Measurements from ENCODE around the gene OR2M4.

OR2M4 gene

GRCh38 chr1:248231117-248231516 is at the start of gene OR2M4:
TSS of gene OR2M4 (plus strand) at chr1:248231417. CDS start at chr1:248238929, 7,512 bp downstream.
- no peak for DNase-seq (ENCODE audit: extremely low read depth, low read depth)
- no peak within 1 kb of the TSS for H3K4me3 ChIP-seq (replicated peaks; ENCODE audit: low read depth, low read length)
- TF ChIP-seq CTCF (IDR thresholded peaks at IDR 0.05; ENCODE audit: low read depth, low read length, missing control alignments): no peak

GRCh38 chr1:248183996-248184395 is 47.2 kb upstream of the OR2M4 start:
- no peak for TF ChIP-seq CTCF (IDR thresholded peaks at IDR 0.05; ENCODE audit: low read depth, low read length, missing control alignments)
- no peak for DNase-seq (ENCODE audit: extremely low read depth, low read depth)
- no peak overlapping the region for H3K4me3 ChIP-seq (replicated peaks; ENCODE audit: low read depth, low read length)

- no peak for TF ChIP-seq CTCF (IDR thresholded peaks at IDR 0.05; ENCODE audit: low read depth, low read length, missing control alignments)
- DNase-seq (ENCODE audit: extremely low read depth, low read depth): no peak
Observed at GRCh38 chr1:248187363-248187762, 43.9 kb upstream of the OR2M4 start.

GRCh38 chr1:248189026-248189425 is 42.2 kb upstream of the OR2M4 start:
- no peak for TF ChIP-seq CTCF (IDR thresholded peaks at IDR 0.05; ENCODE audit: low read depth, low read length, missing control alignments)
- no peak overlapping the region for H3K4me3 ChIP-seq (replicated peaks; ENCODE audit: low read depth, low read length)
- DNase-seq (ENCODE audit: extremely low read depth, low read depth): no peak

More at GRCh38 chr1:248187363-248187762, 43.9 kb upstream of the OR2M4 start:
- H3K4me3 ChIP-seq (replicated peaks; ENCODE audit: low read depth, low read length): no peak overlapping the region

- TF ChIP-seq CTCF (IDR thresholded peaks at IDR 0.05; ENCODE audit: low read depth, low read length, missing control alignments): no peak
- no peak overlapping the region for H3K4me3 ChIP-seq (replicated peaks; ENCODE audit: low read depth, low read length)
Observed at GRCh38 chr1:248194117-248194516, 37.1 kb upstream of the OR2M4 start.

GRCh38 chr1:248196965-248197364 is 34.3 kb upstream of the OR2M4 start, which contains the start of gene OR2M3:
TSS of gene OR2M3 (plus strand) at chr1:248197265. CDS start at chr1:248203068, 5,803 bp downstream.
- no peak for DNase-seq (ENCODE audit: extremely low read depth, low read depth)
- no peak for TF ChIP-seq CTCF (IDR thresholded peaks at IDR 0.05; ENCODE audit: low read depth, low read length, missing control alignments)
- no peak within 1 kb of the TSS for H3K4me3 ChIP-seq (replicated peaks; ENCODE audit: low read depth, low read length)

More at GRCh38 chr1:248194117-248194516, 37.1 kb upstream of the OR2M4 start:
- DNase-seq (ENCODE audit: extremely low read depth, low read depth): no peak

- no peak for TF ChIP-seq CTCF (IDR thresholded peaks at IDR 0.05; ENCODE audit: low read depth, low read length, missing control alignments)
- no peak overlapping the region for H3K4me3 ChIP-seq (replicated peaks; ENCODE audit: low read depth, low read length)
- DNase-seq (ENCODE audit: extremely low read depth, low read depth): no peak
Observed at GRCh38 chr1:248215880-248216279, 15.3 kb upstream of the OR2M4 start.
